DOHH2 (cell line): Measurements from ENCODE around the gene PIGZ.

Source experiments
- EZH2phosphoT487 ChIP-seq: fragments of 200-600 bp; sonication (generic); IDR thresholded peaks from 2 replicates; pipeline ENCODE4 v1.6.1; 2017; ENCODE audit warnings: borderline replicate concordance, mild to moderate bottlenecking, antibody characterized with exemption, low read length, moderate library complexity, mixed read lengths
- TF ChIP-seq, protein P1 (sequence below): fragments of 200-600 bp; sonication (generic); IDR thresholded peaks from one replicate; pipeline ENCODE4 v1.5.1; 2014; ENCODE audit warnings: antibody characterized with exemption, mild to moderate bottlenecking, low read depth, low read length; ENCODE audit not compliant: poor library complexity, severe bottlenecking

DNA sequence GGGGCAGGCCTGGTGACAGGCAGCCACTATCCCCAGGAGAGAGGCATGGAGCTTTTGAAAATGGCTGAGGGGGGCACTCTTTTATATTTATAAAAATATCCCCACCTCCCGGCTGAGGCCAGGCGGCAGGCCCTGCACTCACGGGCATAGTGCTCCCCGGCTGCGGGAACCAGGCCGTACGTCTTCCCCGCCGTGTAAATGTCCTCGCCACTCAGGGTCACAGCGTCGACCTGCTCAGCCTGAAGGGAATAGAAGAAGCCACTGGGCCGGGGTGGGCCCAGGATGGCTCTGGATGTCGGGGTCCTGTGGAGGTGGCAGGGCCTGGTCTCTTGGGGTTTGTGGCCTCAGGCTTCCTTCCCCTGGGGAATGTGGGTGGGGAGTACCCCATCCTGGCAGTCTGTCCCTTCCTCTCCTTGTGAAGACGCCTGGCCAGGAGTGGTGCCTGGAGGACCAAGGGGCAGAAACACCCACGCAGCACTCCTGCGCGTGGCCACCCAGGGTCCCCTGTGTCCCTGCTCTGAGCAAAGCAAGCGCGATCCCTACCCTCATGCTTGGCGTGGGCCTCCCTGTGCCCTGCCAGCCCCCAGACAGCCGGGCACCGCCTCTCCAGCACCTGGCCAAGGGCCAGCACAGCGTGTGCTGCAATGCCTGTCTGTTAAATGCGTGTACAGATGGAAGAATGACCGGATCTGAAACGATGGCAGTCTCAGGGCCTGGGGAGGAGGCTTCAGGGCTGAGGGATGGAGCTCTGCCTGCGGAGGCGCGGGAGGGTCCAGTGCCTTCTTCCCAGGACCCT lies 42.1 kb upstream of the PIGZ start:
- TF ChIP-seq, protein P1, sequence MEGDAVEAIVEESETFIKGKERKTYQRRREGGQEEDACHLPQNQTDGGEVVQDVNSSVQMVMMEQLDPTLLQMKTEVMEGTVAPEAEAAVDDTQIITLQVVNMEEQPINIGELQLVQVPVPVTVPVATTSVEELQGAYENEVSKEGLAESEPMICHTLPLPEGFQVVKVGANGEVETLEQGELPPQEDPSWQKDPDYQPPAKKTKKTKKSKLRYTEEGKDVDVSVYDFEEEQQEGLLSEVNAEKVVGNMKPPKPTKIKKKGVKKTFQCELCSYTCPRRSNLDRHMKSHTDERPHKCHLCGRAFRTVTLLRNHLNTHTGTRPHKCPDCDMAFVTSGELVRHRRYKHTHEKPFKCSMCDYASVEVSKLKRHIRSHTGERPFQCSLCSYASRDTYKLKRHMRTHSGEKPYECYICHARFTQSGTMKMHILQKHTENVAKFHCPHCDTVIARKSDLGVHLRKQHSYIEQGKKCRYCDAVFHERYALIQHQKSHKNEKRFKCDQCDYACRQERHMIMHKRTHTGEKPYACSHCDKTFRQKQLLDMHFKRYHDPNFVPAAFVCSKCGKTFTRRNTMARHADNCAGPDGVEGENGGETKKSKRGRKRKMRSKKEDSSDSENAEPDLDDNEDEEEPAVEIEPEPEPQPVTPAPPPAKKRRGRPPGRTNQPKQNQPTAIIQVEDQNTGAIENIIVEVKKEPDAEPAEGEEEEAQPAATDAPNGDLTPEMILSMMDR = no peak
- no peak for TF ChIP-seq EZH2phosphoT487
